GM12878 (cell line): ENCODE measurements around the gene GLE1. TPM values are rescaled to one million over a fixed set of nuclear protein-coding genes. Genes with fewer than 3 reads are reported as not detected.

Experiments
- ATAC-seq: fragments of 200-7000 bp; cut with Tn5 transposase; 3 replicates; pipeline ENCODE4 v1.9.1; 2020; ENCODE audit warnings: mild to moderate bottlenecking, moderate library complexity
- BruUV-seq: library from RNA; stranded (reverse); fragments of 400-500 nt; replicated peaks from 2 replicates; lab custom pipeline; 2021; lab: Mats Ljungman, UMichigan
- CTCF ChIA-PET: fragments of 300-600 bp; sonication (Branson Sonifier 250); formaldehyde crosslinking; extraction: SDS; loops from one replicate; lab custom pipeline; 2021; ENCODE audit warnings: inconsistent platforms; lab: Yijun Ruan, JAX
- POLR2A ChIA-PET: fragments of 350-600 bp; formaldehyde crosslinking; extraction: SDS; loops from one replicate; lab custom pipeline; 2021; ENCODE audit warnings: inconsistent platforms; lab: Charles Lee
- RAD21 ChIA-PET: fragments of 300-600 bp; sonication (Branson Sonifier 250); formaldehyde crosslinking; loops from one replicate; lab custom pipeline; 2023; ENCODE audit warnings: antibody characterized with exemption; ENCODE audit not compliant: unreplicated experiment; lab: Charles Lee
- SMC1A ChIA-PET: fragments of 300-600 bp; sonication (Branson Sonifier 250); formaldehyde crosslinking; loops from one replicate; lab custom pipeline; 2023; ENCODE audit not compliant: unreplicated experiment, uncharacterized antibody; lab: Charles Lee
- DNase-seq: peaks from one replicate; pipeline ENCODE4 v3.0.0-alpha.2; 2011; ENCODE audit warnings: low read depth, low spot score
- FAIRE-seq: peaks from 3 replicates; lab custom pipeline; 2011; peaks lifted over from hg19 to GRCh38; lab: Jason Lieb, UNC
- H2AFZ ChIP-seq: 2 replicates; pipeline ENCODE4 v1.6.0; 2011; ENCODE audit warnings: low read depth, low read length, control low read depth; ENCODE audit not compliant: control insufficient read depth
- H3K27ac ChIP-seq: 2 replicates; pipeline ENCODE4 v1.5.1; 2011; ENCODE audit warnings: control low read depth; ENCODE audit not compliant: control insufficient read depth, insufficient read depth
- H3K27me3 ChIP-seq, 2 experiments: replicated peaks in 1 of 2; 2 replicates each; pipeline versions ENCODE4 v1.6.0 to v1.6.1; 2011; ENCODE audit warnings: low read length in 1 of 2; ENCODE audit not compliant: control insufficient read depth in 2 of 2, insufficient read depth in 2 of 2
- H3K36me3 ChIP-seq, 2 experiments: 2 replicates each; pipeline ENCODE4 v1.5.1; 2011; ENCODE audit warnings: low read length in 1 of 2; ENCODE audit not compliant: control insufficient read depth in 2 of 2, insufficient read depth in 2 of 2
- H3K4me1 ChIP-seq: 2 replicates; pipeline ENCODE4 v1.6.1; 2011; ENCODE audit warnings: mild to moderate bottlenecking, low read length, moderate library complexity, mixed read lengths; ENCODE audit not compliant: control insufficient read depth, insufficient read depth
- H3K4me2 ChIP-seq: 2 replicates; pipeline ENCODE4 v1.6.0; 2011; ENCODE audit warnings: control low read depth; ENCODE audit not compliant: control insufficient read depth, insufficient read depth
- H3K4me3 ChIP-seq: fragments of 200-600 bp; sonication (generic); 2 replicates; pipeline ENCODE4 v1.5.1; 2016
- H3K79me2 ChIP-seq: 2 replicates; pipeline ENCODE4 v1.6.0; 2011; ENCODE audit warnings: low read length; ENCODE audit not compliant: control insufficient read depth, insufficient read depth
- H3K9ac ChIP-seq: 2 replicates; pipeline ENCODE4 v1.8.0; 2011; ENCODE audit warnings: low read length, control low read depth, mixed read lengths; ENCODE audit not compliant: control insufficient read depth, insufficient read depth
- H3K9me3 ChIP-seq: replicated peaks from 3 replicates; pipeline ENCODE4 v1.5.1; 2011; ENCODE audit warnings: mild to moderate bottlenecking, low read length; ENCODE audit not compliant: control insufficient read depth, insufficient read depth
- H4K20me1 ChIP-seq: 2 replicates; pipeline ENCODE4 v1.6.0; 2011; ENCODE audit not compliant: control insufficient read depth, insufficient read depth
- GABPA ChIP-seq: IDR thresholded peaks from 2 replicates; pipeline ENCODE4 v1.6.1; 2014; ENCODE audit warnings: antibody characterized with exemption, low read depth, mild to moderate bottlenecking, inconsistent platforms
- JUND ChIP-seq: IDR thresholded peaks from 2 replicates; pipeline ENCODE4 v1.6.1; 2012; ENCODE audit warnings: low read depth, mild to moderate bottlenecking, low read length, improper control_type of control experiment, moderate library complexity
- KDM1A ChIP-seq: fragments of 200-600 bp; sonication (generic); IDR thresholded peaks from 2 replicates; pipeline ENCODE4 v1.6.1; 2016; ENCODE audit warnings: borderline replicate concordance
- MAX ChIP-seq: IDR thresholded peaks from 2 replicates; pipeline ENCODE4 v1.6.1; 2012; ENCODE audit warnings: low read depth, low read length, improper control_type of control experiment
- SMAD5 ChIP-seq: IDR thresholded peaks from 2 replicates; pipeline ENCODE4 v1.6.1; 2016; ENCODE audit warnings: antibody characterized with exemption, low read depth
- SMC3 ChIP-seq: IDR thresholded peaks from 2 replicates; pipeline ENCODE4 v1.6.1; 2011; ENCODE audit warnings: low read length, improper control_type of control experiment, borderline replicate concordance
- SP1 ChIP-seq: IDR thresholded peaks from one replicate; pipeline ENCODE4 v1.6.1; 2011; ENCODE audit warnings: low read depth, low read length
- STAT1 ChIP-seq: fragments of 450-650 bp; conservative IDR thresholded peaks from 2 replicates; pipeline ENCODE4 v1.6.1; 2014; ENCODE audit warnings: antibody characterized with exemption, mild to moderate bottlenecking
- ZBED1 ChIP-seq: IDR thresholded peaks from 2 replicates; pipeline ENCODE4 v1.6.1; 2016; ENCODE audit warnings: borderline replicate concordance
- ZBTB33 ChIP-seq: fragments of 450-650 bp; IDR thresholded peaks from 2 replicates; pipeline ENCODE4 v1.6.1; 2017; ENCODE audit warnings: mild to moderate bottlenecking
- WGBS: methylation state at CpG from one replicate; pipeline ENCODE4 v1.1.6; 2016; ENCODE audit warnings: low lambda C conversion rate; ENCODE audit not compliant: insufficient replicate concordance, insufficient coverage; ENCODE audit errors: missing lambda C conversion rate; 5-methylcytosine and 5-hydroxymethylcytosine counted together
- in situ Hi-C: fragments of 300-500 bp; cut with MboI; formaldehyde crosslinking; loops from 9 replicates; pipeline ENCODE4 v1.14.3; 2018; ENCODE audit warnings: mixed read lengths
- intact Hi-C: fragments of 100-400 bp; cut with micrococcal nuclease; formaldehyde crosslinking; loops from one replicate; pipeline ENCODE4 v1.14.2; 2022; ENCODE audit not compliant: unreplicated experiment
- polyA plus RNA-seq, 11 experiments: library from polyadenylated mRNA; depleted of rRNA in 4 of 11; unstranded in 6 of 11; stranded (reverse) in 5 of 11; fragments of >200 nt; fragmentation: Nextera tagmentation in 4 of 11; fragmentation: Illumina TruSeq in 1 of 11; extraction: Ambion mirVana in 4 of 11; extraction: Trizol in 1 of 11; gene quantifications; 1 replicate in 1 of 11; 2 replicates in 10 of 11; pipeline versions ENCODE4 v1.2.1 to v1.2.3, GENCODE V29; 2011 to 2016; ENCODE audit warnings: inconsistent platforms in 2 of 11, missing spikeins in 2 of 11, low read depth in 1 of 11
- total RNA-seq, 4 experiments: library from RNA; depleted of rRNA in 3 of 4; stranded (reverse); fragments of >200 nt in 3 of 4; fragmentation: Illumina TruSeq in 1 of 4; extraction: Trizol in 1 of 4; gene quantifications; 2 replicates each; pipeline versions ENCODE4 v1.2.1 to v1.2.3, GENCODE V29; 2013 to 2021

Gene GLE1
- total and polyA plus RNA-seq, 10 of the 15 experiments (the other 5 are each of a cell fraction or from before 2014, with no cell fraction given), result 17.4 to 52.0 (median 37.7) TPM

- H3K4me2 ChIP-seq, result no peak overlapping the region
- no peaks in the 10 kb centered on the region for H3K4me1 ChIP-seq
- H3K36me3 ChIP-seq, result peaks cover 28 to 37% of the 10 kb centered on the region in 2 experiments
- ATAC-seq, result no peak
- H3K27me3 ChIP-seq, result no peaks in the 10 kb centered on the region
- ChIA-PET CTCF (interaction anchor here (0.9 to 1.2 kb wide), 2 partner anchors 26 to 74 kb away, joined by 3 read pairs; no protein-coding TSS in a partner anchor), RAD21 (no interaction called here), POLR2A (interaction anchor here (0.6 kb wide), 1 partner anchor 195 kb away, joined by 3 read pairs; no protein-coding TSS in a partner anchor)
- no peaks in the 10 kb centered on the region for H3K79me2 ChIP-seq
- no peak for DNase-seq
- no peak for TF ChIP-seq STAT1
- no peak for TF ChIP-seq ZBTB33
- TF ChIP-seq ZBED1, result no peak
- no peak for TF ChIP-seq GABPA
- TF ChIP-seq, all 136 proteins: peak for 0
- Histone ChIP-seq H2AFZ (no peak overlapping the region), H3K9me3 (no peaks in the 10 kb centered on the region), H3K4me3 (no peak overlapping the region), H4K20me1 (no peaks in the 10 kb centered on the region), H3K27ac (no peak overlapping the region), H3K9ac (no peak overlapping the region)
- SMC1A ChIA-PET, result no interaction called here
- intact Hi-C loops (no loop called here), in situ Hi-C loops (no loop called here)
- WGBS, result 78% methylated on average over 13 of the region's 13 CpGs
- no peak for FAIRE-seq
- BruUV-seq, result no TSS peak
Observed at GRCh38 chr9:128494108-128494745, 10.3 kb upstream of the GLE1 start.

GRCh38 chr9:128494746-128495129 is 9.8 kb upstream of the GLE1 start:
- WGBS, result 96% methylated on average over 5 of the region's 5 CpGs
- H3K4me2 ChIP-seq, result no peak overlapping the region

More at GRCh38 chr9:128494746-128495129, 9.8 kb upstream of the GLE1 start:
- Histone ChIP-seq H3K9me3 (no peaks in the 10 kb centered on the region), H3K4me3 (no peak overlapping the region), H3K36me3 (peaks cover 28 to 37% of the 10 kb centered on the region in 2 experiments), H4K20me1 (no peaks in the 10 kb centered on the region), H3K27ac (no peak overlapping the region), H2AFZ (no peak overlapping the region)
- ChIA-PET RAD21 (no interaction called here), SMC1A (no interaction called here)
- ATAC-seq, result no peak
- in situ Hi-C loops (no loop called here), intact Hi-C loops (no loop called here)
- TF ChIP-seq SP1 (no peak), MAX (no peak), SMC3 (no peak), SMAD5 (no peak), KDM1A (no peak), JUND (no peak)
- TF ChIP-seq, all 136 proteins: peak for 0
- H3K27me3 ChIP-seq, result no peaks in the 10 kb centered on the region
- no peak overlapping the region for H3K9ac ChIP-seq
- DNase-seq, result no peak
- no TSS peak for BruUV-seq
- ChIA-PET POLR2A (no interaction called here), CTCF (interaction anchor here (0.9 to 1.2 kb wide), 2 partner anchors 26 to 75 kb away, joined by 3 read pairs; no protein-coding TSS in a partner anchor)
- no peaks in the 10 kb centered on the region for H3K79me2 ChIP-seq
- H3K4me1 ChIP-seq, result no peaks in the 10 kb centered on the region
- FAIRE-seq, result no peak
